ENCODE measurements around the gene CADM1.

- no peak for TF ChIP-seq POLR2A (IDR thresholded peaks at IDR 0.05)
- no peak for TF ChIP-seq CTCF (IDR thresholded peaks at IDR 0.05 in 8 of 11, conservative IDR thresholded peaks at IDR 0.05 in 3 of 11)
Measured at GRCh38 chr11:115220911-115221310, 283.3 kb downstream of the CADM1 start.
